HG03354 (cell line): ENCODE results near the gene VPS4B.

Source experiments
- ATAC-seq: cut with Tn5 transposase; IDR thresholded peaks from one replicate; pipeline ENCODE4 v1.9.1; 2021; ENCODE audit warnings: mild to moderate bottlenecking; ENCODE audit not compliant: unreplicated experiment, poor library complexity, severe bottlenecking

The VPS4B gene

GRCh38 chr18:63433334-63433866 lies 11.1 kb upstream of the VPS4B start:
- ATAC-seq: no peak

- ATAC-seq: no peak
These were observed 8.9 kb upstream of the VPS4B start for GRCh38 chr18:63431180-63431579.

GRCh38 chr18:63430526-63430925 lies 8.2 kb upstream of the VPS4B start:
- no peak for ATAC-seq

- ATAC-seq: no peak
These were observed 5.3 kb upstream of the VPS4B start for GRCh38 chr18:63427558-63427957.

GRCh38 chr18:63422864-63423304 lies 608 bp upstream of the VPS4B start:
- peak; percentile 50 for ATAC-seq

GRCh38 chr18:63421514-63421913 lies 762 bp downstream of the VPS4B start:
- ATAC-seq: no peak

- ATAC-seq: no peak
These were observed 9.3 kb downstream of the VPS4B start for GRCh38 chr18:63412953-63413352.

- no peak for ATAC-seq
These were observed 11.5 kb downstream of the VPS4B start for GRCh38 chr18:63410792-63411191.

- no peak for ATAC-seq
These were observed 13.0 kb downstream of the VPS4B start for GRCh38 chr18:63409301-63409700.

- no peak for ATAC-seq
These were observed 14.5 kb downstream of the VPS4B start for GRCh38 chr18:63407734-63408133.

- ATAC-seq: no peak
These were observed 16.3 kb downstream of the VPS4B start for GRCh38 chr18:63405986-63406385.

- ATAC-seq: no peak
These were observed 19.8 kb downstream of the VPS4B start for GRCh38 chr18:63402246-63403162.

GRCh38 chr18:63399300-63399699 lies 23.0 kb downstream of the VPS4B start:
- ATAC-seq: no peak

- ATAC-seq: no peak
These were observed 24.9 kb downstream of the VPS4B start for GRCh38 chr18:63397349-63397748.

GRCh38 chr18:63395503-63395902 lies 26.8 kb downstream of the VPS4B start:
- no peak for ATAC-seq

- no peak for ATAC-seq
These were observed 27.3 kb downstream of the VPS4B start for GRCh38 chr18:63394954-63395353.

- ATAC-seq: no peak
These were observed 34.4 kb downstream of the VPS4B start for GRCh38 chr18:63387861-63388260.

GRCh38 chr18:63382843-63383242 lies 39.4 kb downstream of the VPS4B start:
- no peak for ATAC-seq

- no peak for ATAC-seq
These were observed 42.7 kb downstream of the VPS4B start for GRCh38 chr18:63379639-63379962.

- ATAC-seq: no peak
These were observed 43.2 kb downstream of the VPS4B start for GRCh38 chr18:63378919-63379638.
